Measurements from ENCODE around the gene SLC13A3.

Gene SLC13A3

DNA sequence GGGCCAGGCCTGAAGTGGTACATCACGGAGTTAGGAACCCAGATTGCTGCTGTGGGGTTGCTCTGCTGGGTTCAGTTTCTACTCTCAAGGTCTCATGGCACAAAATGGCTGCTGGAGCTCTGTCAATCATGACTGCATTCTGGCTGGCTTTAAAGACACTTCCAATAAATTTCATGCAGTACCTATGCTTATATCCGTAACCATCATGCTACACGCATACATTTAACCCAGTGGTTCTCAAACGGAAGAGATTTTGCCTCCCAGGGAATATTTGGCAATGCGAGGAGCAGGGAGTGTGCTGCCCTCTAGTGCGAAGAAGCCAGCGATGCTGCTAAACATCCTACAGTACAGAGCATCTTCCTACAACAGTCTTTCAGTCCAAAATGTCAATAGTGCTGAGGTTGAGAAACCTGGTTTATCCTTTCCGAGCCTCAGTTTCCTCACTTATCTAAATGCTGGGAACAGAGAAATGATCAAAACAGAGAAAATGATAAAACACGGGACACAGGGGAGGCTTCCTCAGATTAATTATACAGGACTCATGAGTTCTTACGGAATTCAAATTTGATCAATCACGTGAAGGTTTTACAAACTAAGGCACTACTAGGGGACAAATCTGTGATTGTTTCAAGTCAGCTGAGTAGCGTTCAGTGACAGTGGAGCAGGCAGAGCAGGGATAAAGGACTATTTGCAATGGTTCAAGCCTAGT, 48.5 kb upstream of the SLC13A3 start:
- Histone ChIP-seq H3K9me2 (ENCODE audit: low read depth, low read length) (no peaks in the 10 kb centered on the region), H3K9ac (ENCODE audit: low read length) (no peak overlapping the region), H3K4me2 (ENCODE audit: low read length) (no peak overlapping the region), H3K27ac (ENCODE audit: low read depth, low read length, poor library complexity, severe bottlenecking) (no peak overlapping the region), H3K36me3 (ENCODE audit: insufficient read depth, low read length) (no peaks in the 10 kb centered on the region; the same call in 1 of the 2 replicates), H3K79me2 (ENCODE audit: insufficient read depth, low read length) (no peaks in the 10 kb centered on the region), H2AFZ (ENCODE audit: low read length) (no peak overlapping the region), H3K27me3 (ENCODE audit: insufficient read depth, low read length) (peaks cover 10% of the 10 kb centered on the region; the same call in 1 of the 2 replicates), H3K4me3 (ENCODE audit: low read depth, low read length, poor library complexity, severe bottlenecking) (no peak overlapping the region), H3K9me3 (ENCODE audit: low read length) (no peaks in the 10 kb centered on the region), H3F3A (ENCODE audit: insufficient read depth, low read length) (no peaks in the 10 kb centered on the region), H3K4me1 (ENCODE audit: insufficient read depth, low read length, severe bottlenecking) (no peaks in the 10 kb centered on the region), H4K20me1 (ENCODE audit: insufficient read depth, low read length) (no peaks in the 10 kb centered on the region)
- TF ChIP-seq, protein P1, sequence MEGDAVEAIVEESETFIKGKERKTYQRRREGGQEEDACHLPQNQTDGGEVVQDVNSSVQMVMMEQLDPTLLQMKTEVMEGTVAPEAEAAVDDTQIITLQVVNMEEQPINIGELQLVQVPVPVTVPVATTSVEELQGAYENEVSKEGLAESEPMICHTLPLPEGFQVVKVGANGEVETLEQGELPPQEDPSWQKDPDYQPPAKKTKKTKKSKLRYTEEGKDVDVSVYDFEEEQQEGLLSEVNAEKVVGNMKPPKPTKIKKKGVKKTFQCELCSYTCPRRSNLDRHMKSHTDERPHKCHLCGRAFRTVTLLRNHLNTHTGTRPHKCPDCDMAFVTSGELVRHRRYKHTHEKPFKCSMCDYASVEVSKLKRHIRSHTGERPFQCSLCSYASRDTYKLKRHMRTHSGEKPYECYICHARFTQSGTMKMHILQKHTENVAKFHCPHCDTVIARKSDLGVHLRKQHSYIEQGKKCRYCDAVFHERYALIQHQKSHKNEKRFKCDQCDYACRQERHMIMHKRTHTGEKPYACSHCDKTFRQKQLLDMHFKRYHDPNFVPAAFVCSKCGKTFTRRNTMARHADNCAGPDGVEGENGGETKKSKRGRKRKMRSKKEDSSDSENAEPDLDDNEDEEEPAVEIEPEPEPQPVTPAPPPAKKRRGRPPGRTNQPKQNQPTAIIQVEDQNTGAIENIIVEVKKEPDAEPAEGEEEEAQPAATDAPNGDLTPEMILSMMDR (IDR thresholded peaks at IDR 0.05; ENCODE audit: low read length), result peak; percentile 72
- no peak for TF ChIP-seq EZH2 (IDR thresholded peaks at IDR 0.05; ENCODE audit: borderline replicate concordance, low read length)

DNA sequence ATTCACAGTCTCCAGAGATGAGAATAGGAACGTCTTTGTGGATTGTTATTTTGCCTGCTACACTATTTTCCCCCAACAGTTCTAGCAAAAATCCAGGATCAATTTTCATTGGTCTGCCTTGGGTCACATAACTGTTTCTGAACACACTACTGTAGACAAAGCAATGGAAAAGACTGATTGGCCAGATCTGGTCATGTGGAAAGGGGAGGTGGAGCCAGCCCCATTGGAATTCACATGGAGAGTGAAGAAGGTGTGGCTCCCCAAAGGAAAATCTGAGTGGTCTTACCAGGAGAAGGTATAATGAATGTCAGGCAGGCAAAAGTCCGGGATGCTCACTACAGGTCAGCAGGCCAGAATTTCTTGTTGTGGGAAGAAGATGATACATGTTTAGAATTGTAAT, 47.5 kb upstream of the SLC13A3 start:
- Histone ChIP-seq H3K27me3 (ENCODE audit: insufficient read depth, low read length) (peaks cover 10% of the 10 kb centered on the region; the same call in 1 of the 2 replicates), H3K4me3 (ENCODE audit: low read depth, low read length, poor library complexity, severe bottlenecking) (no peak overlapping the region), H3K9me2 (ENCODE audit: low read depth, low read length) (no peaks in the 10 kb centered on the region), H3K9ac (ENCODE audit: low read length) (no peak overlapping the region), H3F3A (ENCODE audit: insufficient read depth, low read length) (no peaks in the 10 kb centered on the region), H3K4me2 (ENCODE audit: low read length) (no peak overlapping the region), H3K36me3 (ENCODE audit: insufficient read depth, low read length) (no peaks in the 10 kb centered on the region; the same call in 1 of the 2 replicates), H2AFZ (ENCODE audit: low read length) (no peak overlapping the region), H3K4me1 (ENCODE audit: insufficient read depth, low read length, severe bottlenecking) (peaks cover 8% of the 10 kb centered on the region), H4K20me1 (ENCODE audit: insufficient read depth, low read length) (no peaks in the 10 kb centered on the region), H3K79me2 (ENCODE audit: insufficient read depth, low read length) (no peaks in the 10 kb centered on the region), H3K27ac (ENCODE audit: low read depth, low read length, poor library complexity, severe bottlenecking) (no peak overlapping the region), H3K9me3 (ENCODE audit: low read length) (no peaks in the 10 kb centered on the region)
- TF ChIP-seq EZH2 (IDR thresholded peaks at IDR 0.05; ENCODE audit: borderline replicate concordance, low read length), result no peak
- TF ChIP-seq, protein P1 (IDR thresholded peaks at IDR 0.05; ENCODE audit: low read length), result no peak

DNA sequence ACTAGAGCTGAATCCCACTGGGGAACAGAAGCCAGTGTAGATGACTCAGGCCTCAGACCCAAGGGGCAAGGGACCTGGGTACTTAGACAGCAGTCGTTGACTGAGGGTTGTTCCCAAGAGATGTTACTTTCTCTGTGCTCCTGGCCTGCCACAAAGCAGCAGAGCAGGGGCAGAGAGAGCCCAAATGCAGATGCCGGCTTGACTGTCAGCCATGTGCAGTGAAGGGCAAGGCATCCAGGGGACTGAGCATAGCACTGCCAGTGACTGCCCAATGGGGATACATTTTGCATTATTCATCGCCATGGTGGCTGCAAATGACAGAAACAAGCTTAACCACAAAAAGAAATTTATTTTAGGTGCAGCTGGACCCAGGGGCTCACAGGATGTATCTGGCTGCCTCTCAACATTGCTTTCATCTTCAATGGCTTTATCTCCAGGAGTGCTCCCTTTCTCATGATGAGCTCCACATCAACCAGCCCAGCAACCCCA, 45.6 kb upstream of the SLC13A3 start:
- no peak for TF ChIP-seq EZH2 (IDR thresholded peaks at IDR 0.05; ENCODE audit: borderline replicate concordance, low read length)
- TF ChIP-seq, protein P1 (IDR thresholded peaks at IDR 0.05; ENCODE audit: low read length), result no peak
- no peak overlapping the region for H3K27ac ChIP-seq (ENCODE audit: low read depth, low read length, poor library complexity, severe bottlenecking)
- no peak overlapping the region for H3K9ac ChIP-seq (ENCODE audit: low read length)
- no peaks in the 10 kb centered on the region for H3K9me2 ChIP-seq (ENCODE audit: low read depth, low read length)
- peaks cover 7% of the 10 kb centered on the region; the same call in 1 of the 2 replicates for H3K27me3 ChIP-seq (ENCODE audit: insufficient read depth, low read length)
- H3K36me3 ChIP-seq (ENCODE audit: insufficient read depth, low read length), result no peaks in the 10 kb centered on the region; the same call in 1 of the 2 replicates
- no peak overlapping the region for H2AFZ ChIP-seq (ENCODE audit: low read length)
- H3K4me1 ChIP-seq (ENCODE audit: insufficient read depth, low read length, severe bottlenecking), result peaks cover 8% of the 10 kb centered on the region
- no peaks in the 10 kb centered on the region for H3K9me3 ChIP-seq (ENCODE audit: low read length)
- no peaks in the 10 kb centered on the region for H3F3A ChIP-seq (ENCODE audit: insufficient read depth, low read length)
- no peaks in the 10 kb centered on the region for H3K79me2 ChIP-seq (ENCODE audit: insufficient read depth, low read length)
- H3K4me2 ChIP-seq (ENCODE audit: low read length), result no peak overlapping the region
- H3K4me3 ChIP-seq (ENCODE audit: low read depth, low read length, poor library complexity, severe bottlenecking), result no peak overlapping the region
- no peaks in the 10 kb centered on the region for H4K20me1 ChIP-seq (ENCODE audit: insufficient read depth, low read length)

All from OCI-LY1 (cell line).